ENCODE data around the gene UMODL1.

Gene UMODL1

DNA sequence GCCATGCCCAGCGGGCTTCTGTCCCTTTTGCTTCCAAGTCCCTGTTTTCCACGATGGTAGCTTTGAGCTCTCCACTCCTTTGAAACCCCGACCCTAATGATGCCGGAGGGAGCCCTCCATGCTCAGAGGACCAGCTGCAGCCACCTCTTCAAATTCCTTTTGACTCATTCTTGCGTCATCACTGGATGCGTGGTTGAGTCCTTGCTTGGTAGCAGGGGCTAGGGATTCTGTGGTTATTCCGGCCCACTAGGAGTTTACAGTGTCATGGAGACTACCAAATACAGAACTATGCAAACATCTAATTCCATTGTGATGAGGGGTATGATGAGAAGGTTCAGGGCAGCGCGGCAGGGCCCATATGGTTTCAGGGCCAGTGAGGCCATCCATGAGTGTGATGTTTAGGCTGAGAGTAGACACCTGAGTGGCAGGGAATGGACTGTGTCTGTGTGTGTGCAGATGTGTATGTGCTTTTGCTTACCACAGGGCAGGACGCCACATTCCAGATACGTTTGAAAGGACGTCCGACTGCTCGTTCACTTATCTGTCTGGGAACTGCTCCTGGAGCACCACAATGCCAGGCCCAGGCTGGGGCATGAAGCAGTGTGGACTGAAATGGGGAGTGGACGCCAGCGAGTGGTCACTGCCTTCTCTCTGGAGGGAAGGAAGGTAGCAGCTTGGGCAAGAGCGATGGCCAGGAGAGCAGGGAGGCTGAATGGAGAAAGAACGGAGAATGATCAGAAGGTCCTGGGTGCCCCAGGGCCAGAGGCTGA lies 30.5 kb upstream of the UMODL1 start:
- no peaks in the 10 kb centered on the region for H3K4me1 ChIP-seq (ENCODE audit: control insufficient read depth, insufficient read depth, low read length)
- H3K9me3 ChIP-seq (ENCODE audit: control insufficient read depth, insufficient read depth, low read length): no peaks in the 10 kb centered on the region
- H3K4me3 ChIP-seq (ENCODE audit: low read depth, low read length): no peak overlapping the region
- H3K27me3 ChIP-seq (ENCODE audit: control insufficient read depth, insufficient read depth, low read length): no peaks in the 10 kb centered on the region
- H3K36me3 ChIP-seq (ENCODE audit: control insufficient read depth, insufficient read depth, low read length): no peaks in the 10 kb centered on the region
- no peak overlapping the region for H3K27ac ChIP-seq (ENCODE audit: low read depth, low read length)
- no peak overlapping the region for H3K9ac ChIP-seq (ENCODE audit: low read depth, low read length)

DNA sequence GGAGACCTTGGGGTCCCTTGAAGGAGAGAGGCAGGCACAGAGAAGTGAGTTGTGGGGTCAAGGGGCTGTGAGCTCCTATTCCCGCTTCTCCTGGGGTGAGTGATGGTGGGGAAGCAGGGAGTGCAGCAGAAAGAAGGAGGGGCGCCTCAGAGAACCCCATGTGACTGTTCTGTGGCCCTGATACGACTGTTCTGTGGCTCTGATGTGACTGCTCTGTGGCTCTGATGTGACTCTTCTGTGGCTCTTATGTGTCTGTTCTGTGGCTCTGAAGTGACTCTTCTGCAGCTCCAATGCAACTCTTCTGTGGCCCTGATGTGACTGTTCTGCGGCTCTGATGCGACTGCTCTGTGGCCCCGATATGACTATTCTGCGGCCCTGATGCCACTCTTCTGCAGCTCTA lies 29.9 kb upstream of the UMODL1 start:
- H3K27me3 ChIP-seq (ENCODE audit: control insufficient read depth, insufficient read depth, low read length): no peaks in the 10 kb centered on the region
- no peak overlapping the region for H3K9ac ChIP-seq (ENCODE audit: low read depth, low read length)
- H3K27ac ChIP-seq (ENCODE audit: low read depth, low read length): no peak overlapping the region
- no peaks in the 10 kb centered on the region for H3K9me3 ChIP-seq (ENCODE audit: control insufficient read depth, insufficient read depth, low read length)
- no peaks in the 10 kb centered on the region for H3K4me1 ChIP-seq (ENCODE audit: control insufficient read depth, insufficient read depth, low read length)
- no peaks in the 10 kb centered on the region for H3K36me3 ChIP-seq (ENCODE audit: control insufficient read depth, insufficient read depth, low read length)
- no peak overlapping the region for H3K4me3 ChIP-seq (ENCODE audit: low read depth, low read length)

- Histone ChIP-seq H3K27ac (ENCODE audit: low read depth, low read length) (no peak overlapping the region), H3K4me3 (ENCODE audit: low read depth, low read length) (no peak overlapping the region), H3K9me3 (ENCODE audit: control insufficient read depth, insufficient read depth, low read length) (no peaks in the 10 kb centered on the region), H3K27me3 (ENCODE audit: control insufficient read depth, insufficient read depth, low read length) (no peaks in the 10 kb centered on the region), H3K9ac (ENCODE audit: low read depth, low read length) (no peak overlapping the region), H3K36me3 (ENCODE audit: control insufficient read depth, insufficient read depth, low read length) (no peaks in the 10 kb centered on the region), H3K4me1 (ENCODE audit: control insufficient read depth, insufficient read depth, low read length) (no peaks in the 10 kb centered on the region)
These were observed 29.4 kb upstream of the UMODL1 start for GRCh38 chr21:42041711-42042110.

GRCh38 chr21:42042651-42043050 lies 28.5 kb upstream of the UMODL1 start:
- H3K4me1 ChIP-seq (ENCODE audit: control insufficient read depth, insufficient read depth, low read length): no peaks in the 10 kb centered on the region
- no peaks in the 10 kb centered on the region for H3K9me3 ChIP-seq (ENCODE audit: control insufficient read depth, insufficient read depth, low read length)
- H3K9ac ChIP-seq (ENCODE audit: low read depth, low read length): no peak overlapping the region
- H3K27me3 ChIP-seq (ENCODE audit: control insufficient read depth, insufficient read depth, low read length): no peaks in the 10 kb centered on the region
- H3K36me3 ChIP-seq (ENCODE audit: control insufficient read depth, insufficient read depth, low read length): no peaks in the 10 kb centered on the region
- H3K4me3 ChIP-seq (ENCODE audit: low read depth, low read length): no peak overlapping the region
- H3K27ac ChIP-seq (ENCODE audit: low read depth, low read length): no peak overlapping the region

DNA sequence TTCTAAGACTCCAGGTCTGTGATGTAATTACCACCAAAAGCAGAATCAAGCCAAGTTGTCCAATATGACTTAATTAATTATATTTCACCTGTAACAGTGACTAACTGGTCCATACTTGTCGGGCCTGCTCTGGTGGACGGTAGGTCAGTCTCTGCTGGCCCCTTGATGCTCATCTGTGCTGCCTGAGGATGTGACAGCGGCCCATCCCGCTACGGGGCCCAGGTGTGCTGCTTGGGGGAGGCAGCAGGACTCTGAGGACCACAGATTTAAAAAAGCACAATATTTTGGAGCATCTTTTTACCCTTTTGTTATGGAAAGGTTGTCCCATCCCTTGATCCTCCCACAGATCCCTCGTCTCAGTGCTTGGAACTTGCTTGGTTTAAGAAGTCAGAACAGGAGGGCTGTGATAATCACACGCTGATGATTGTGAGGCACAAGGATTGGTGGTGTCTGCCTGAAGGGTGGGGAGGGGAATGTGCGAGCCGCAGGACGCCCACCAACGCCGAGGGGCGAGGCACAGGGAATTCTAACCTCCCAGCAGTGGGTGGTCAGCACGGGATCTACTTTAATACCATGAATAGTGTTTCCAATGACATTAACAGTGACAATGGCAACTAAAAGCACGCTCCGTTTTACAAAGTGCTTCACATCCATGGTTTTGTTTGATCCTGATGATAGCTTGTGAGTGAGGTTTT lies 27.8 kb upstream of the UMODL1 start:
- Histone ChIP-seq H3K9ac (ENCODE audit: low read depth, low read length) (no peak overlapping the region), H3K27ac (ENCODE audit: low read depth, low read length) (no peak overlapping the region), H3K9me3 (ENCODE audit: control insufficient read depth, insufficient read depth, low read length) (no peaks in the 10 kb centered on the region), H3K4me3 (ENCODE audit: low read depth, low read length) (no peak overlapping the region), H3K36me3 (ENCODE audit: control insufficient read depth, insufficient read depth, low read length) (no peaks in the 10 kb centered on the region), H3K27me3 (ENCODE audit: control insufficient read depth, insufficient read depth, low read length) (no peaks in the 10 kb centered on the region), H3K4me1 (ENCODE audit: control insufficient read depth, insufficient read depth, low read length) (no peaks in the 10 kb centered on the region)

GRCh38 chr21:42043961-42044360 lies 27.2 kb upstream of the UMODL1 start:
- H3K36me3 ChIP-seq (ENCODE audit: control insufficient read depth, insufficient read depth, low read length): no peaks in the 10 kb centered on the region

DNA sequence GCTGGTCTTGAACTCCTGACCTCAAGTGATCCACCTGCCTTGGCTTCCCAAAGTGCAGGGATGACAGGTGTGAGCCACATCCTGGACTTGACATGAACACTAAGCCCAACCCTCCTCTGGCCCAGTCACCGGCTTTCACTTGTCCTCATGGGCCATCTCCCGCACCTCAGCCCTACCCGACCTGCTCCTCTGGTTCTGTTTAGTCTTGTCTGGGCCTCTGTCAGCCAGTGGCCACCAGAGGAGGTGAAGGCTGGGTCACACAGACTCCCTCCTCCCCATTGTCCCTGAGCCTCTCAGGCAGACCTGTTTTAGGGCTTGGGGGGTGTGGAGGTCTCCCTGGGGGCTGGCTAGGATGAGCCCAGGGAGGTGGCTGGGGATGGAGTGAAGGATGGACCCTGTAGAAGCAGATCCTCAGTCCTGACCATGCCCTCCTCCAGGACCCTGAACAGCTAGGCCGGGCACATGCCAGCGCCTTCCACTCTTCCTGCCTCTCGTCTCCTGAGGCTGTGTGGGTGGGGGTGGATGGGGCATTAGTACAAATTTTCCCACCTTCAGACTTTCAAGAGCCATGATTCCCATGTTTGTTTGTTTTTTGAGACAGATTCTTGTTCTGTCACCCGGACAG lies 26.1 kb upstream of the UMODL1 start:
- H3K36me3 ChIP-seq (ENCODE audit: control insufficient read depth, insufficient read depth, low read length): no peaks in the 10 kb centered on the region
- no peaks in the 10 kb centered on the region for H3K27me3 ChIP-seq (ENCODE audit: control insufficient read depth, insufficient read depth, low read length)
- no peak overlapping the region for H3K9ac ChIP-seq (ENCODE audit: low read depth, low read length)
- H3K4me3 ChIP-seq (ENCODE audit: low read depth, low read length): no peak overlapping the region
- H3K9me3 ChIP-seq (ENCODE audit: control insufficient read depth, insufficient read depth, low read length): no peaks in the 10 kb centered on the region
- H3K27ac ChIP-seq (ENCODE audit: low read depth, low read length): no peak overlapping the region
- H3K4me1 ChIP-seq (ENCODE audit: control insufficient read depth, insufficient read depth, low read length): no peaks in the 10 kb centered on the region

More at GRCh38 chr21:42043961-42044360, 27.2 kb upstream of the UMODL1 start:
- Histone ChIP-seq H3K27ac (ENCODE audit: low read depth, low read length) (no peak overlapping the region), H3K9me3 (ENCODE audit: control insufficient read depth, insufficient read depth, low read length) (no peaks in the 10 kb centered on the region), H3K4me1 (ENCODE audit: control insufficient read depth, insufficient read depth, low read length) (no peaks in the 10 kb centered on the region), H3K9ac (ENCODE audit: low read depth, low read length) (no peak overlapping the region), H3K27me3 (ENCODE audit: control insufficient read depth, insufficient read depth, low read length) (no peaks in the 10 kb centered on the region), H3K4me3 (ENCODE audit: low read depth, low read length) (no peak overlapping the region)

GRCh38 chr21:42047821-42048613 lies 23.1 kb upstream of the UMODL1 start:
- Histone ChIP-seq H3K9me3 (ENCODE audit: control insufficient read depth, insufficient read depth, low read length) (no peaks in the 10 kb centered on the region), H3K4me3 (ENCODE audit: low read depth, low read length) (no peak overlapping the region), H3K36me3 (ENCODE audit: control insufficient read depth, insufficient read depth, low read length) (no peaks in the 10 kb centered on the region), H3K4me1 (ENCODE audit: control insufficient read depth, insufficient read depth, low read length) (no peaks in the 10 kb centered on the region), H3K9ac (ENCODE audit: low read depth, low read length) (no peak overlapping the region), H3K27ac (ENCODE audit: low read depth, low read length) (no peak overlapping the region), H3K27me3 (ENCODE audit: control insufficient read depth, insufficient read depth, low read length) (no peaks in the 10 kb centered on the region)

GRCh38 chr21:42048870-42049577 lies 22.1 kb upstream of the UMODL1 start:
- H3K4me1 ChIP-seq (ENCODE audit: control insufficient read depth, insufficient read depth, low read length): no peaks in the 10 kb centered on the region
- H3K36me3 ChIP-seq (ENCODE audit: control insufficient read depth, insufficient read depth, low read length): no peaks in the 10 kb centered on the region
- no peaks in the 10 kb centered on the region for H3K27me3 ChIP-seq (ENCODE audit: control insufficient read depth, insufficient read depth, low read length)
- H3K9ac ChIP-seq (ENCODE audit: low read depth, low read length): no peak overlapping the region
- no peak overlapping the region for H3K4me3 ChIP-seq (ENCODE audit: low read depth, low read length)
- no peaks in the 10 kb centered on the region for H3K9me3 ChIP-seq (ENCODE audit: control insufficient read depth, insufficient read depth, low read length)
- H3K27ac ChIP-seq (ENCODE audit: low read depth, low read length): no peak overlapping the region

GRCh38 chr21:42049578-42050430 lies 21.3 kb upstream of the UMODL1 start:
- Histone ChIP-seq H3K27me3 (ENCODE audit: control insufficient read depth, insufficient read depth, low read length) (no peaks in the 10 kb centered on the region), H3K4me3 (ENCODE audit: low read depth, low read length) (no peak overlapping the region), H3K36me3 (ENCODE audit: control insufficient read depth, insufficient read depth, low read length) (no peaks in the 10 kb centered on the region), H3K9me3 (ENCODE audit: control insufficient read depth, insufficient read depth, low read length) (no peaks in the 10 kb centered on the region), H3K9ac (ENCODE audit: low read depth, low read length) (no peak overlapping the region), H3K27ac (ENCODE audit: low read depth, low read length) (no peak overlapping the region), H3K4me1 (ENCODE audit: control insufficient read depth, insufficient read depth, low read length) (no peaks in the 10 kb centered on the region)

All from HUES48 (cell line).